ENCODE results near the gene STARD4.
A peak's percentile ranks its signal among the peaks of the same experiment; 100 is the strongest.

Gene STARD4

GRCh38 chr5:111512375-111513130, at the start of gene STARD4:
STARD4 (minus strand) TSS chr5:111512535; CDS start chr5:111507433, 5,102 bp downstream.
- DNase-seq = peak; percentile 94

DNA sequence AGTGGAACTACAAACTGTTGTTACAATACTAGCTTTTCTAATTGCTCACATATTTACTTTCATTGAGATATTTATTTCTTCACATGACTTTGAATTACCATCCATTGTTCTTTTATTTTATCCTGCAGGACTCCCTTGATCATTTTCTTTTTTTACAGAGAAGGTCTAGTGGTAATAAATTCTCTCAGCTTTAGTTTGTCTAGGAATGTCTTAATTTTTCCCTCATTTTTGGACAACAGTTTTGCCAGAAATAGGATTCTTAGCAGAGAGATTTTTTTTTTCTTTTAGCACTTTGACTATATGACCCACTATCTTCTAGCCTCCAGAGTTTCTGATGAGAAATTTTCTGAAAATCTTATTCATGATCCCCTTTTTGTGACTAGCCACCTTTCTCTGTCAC, 47.3 kb upstream of the STARD4 start:
- no peak for DNase-seq

DNA sequence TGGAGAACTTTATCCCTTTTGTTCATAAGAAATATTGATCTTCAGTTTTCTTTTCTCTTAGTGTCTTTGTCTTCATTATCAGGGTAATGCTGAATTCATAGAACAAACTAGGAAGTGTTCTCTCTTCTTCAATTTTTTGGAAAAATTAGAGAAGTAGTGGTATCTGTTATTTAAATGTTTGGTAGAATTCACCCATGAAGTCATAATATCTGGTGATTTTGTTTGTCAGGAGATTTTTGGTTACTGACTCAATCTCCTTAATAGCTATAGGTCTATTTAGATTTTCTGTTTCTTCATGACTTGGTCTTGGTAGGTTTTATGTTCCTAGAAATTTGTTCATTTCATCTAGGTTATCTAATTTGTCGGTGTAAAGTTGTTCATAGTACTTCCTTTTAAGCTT, 45.4 kb upstream of the STARD4 start:
- DNase-seq = no peak

GRCh38 chr5:111557111-111557510, 44.8 kb upstream of the STARD4 start:
- DNase-seq = no peak

GRCh38 chr5:111556501-111556900, 44.2 kb upstream of the STARD4 start:
- no peak for DNase-seq

GRCh38 chr5:111555760-111556159, 43.4 kb upstream of the STARD4 start:
- no peak for DNase-seq

- DNase-seq = no peak
Measured at GRCh38 chr5:111553868-111554267, 41.5 kb upstream of the STARD4 start.

- no peak for DNase-seq
Measured at GRCh38 chr5:111552896-111553295, 40.6 kb upstream of the STARD4 start.

DNA sequence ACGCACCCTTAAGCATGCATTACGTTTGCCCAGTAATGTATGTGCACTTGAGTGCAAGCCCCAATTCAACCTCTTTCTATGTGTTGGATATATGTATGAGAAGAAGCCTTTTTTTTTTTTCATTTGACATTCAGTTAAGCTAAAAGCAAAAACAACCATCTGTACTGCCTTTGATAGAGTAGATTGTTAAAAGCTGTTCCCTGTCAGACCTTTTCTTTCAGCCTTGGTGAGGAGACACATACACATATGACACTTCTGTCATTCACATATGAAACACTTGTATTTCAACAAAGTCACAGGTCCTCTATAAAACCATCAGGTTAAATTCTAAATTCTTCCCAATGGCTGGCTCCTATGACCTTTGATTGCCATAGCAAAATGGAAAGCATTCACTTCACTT, 40.2 kb upstream of the STARD4 start:
- no peak for DNase-seq

GRCh38 chr5:111551569-111552275, 39.4 kb upstream of the STARD4 start:
- no peak for DNase-seq

DNA sequence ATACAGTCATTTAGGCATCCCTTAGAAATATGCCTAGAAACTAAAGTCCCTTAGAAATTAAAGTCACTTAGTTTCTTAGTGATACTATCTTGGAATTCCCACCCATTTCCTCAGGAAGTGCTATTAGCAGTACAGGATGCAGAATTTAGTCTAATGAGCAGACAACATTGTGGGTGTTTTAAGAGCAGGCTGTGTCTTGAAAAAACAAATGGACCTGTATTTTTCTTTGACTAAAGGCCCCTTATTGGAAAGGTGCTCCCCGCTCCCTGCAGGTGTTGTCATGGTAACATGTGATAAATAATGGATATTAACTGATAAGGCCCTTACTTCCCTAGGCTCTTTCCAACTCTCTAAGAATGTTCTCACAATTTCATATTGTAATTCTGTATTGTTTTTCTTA, 38.8 kb upstream of the STARD4 start:
- peak; percentile 6 for DNase-seq

- DNase-seq = peak; percentile 69
Measured at GRCh38 chr5:111550282-111551020, 38.1 kb upstream of the STARD4 start.

- peak; percentile 50 for DNase-seq
Measured at GRCh38 chr5:111548992-111549649, 36.8 kb upstream of the STARD4 start.

- peak; percentile 10 for DNase-seq
Measured at GRCh38 chr5:111548348-111548950, 36.1 kb upstream of the STARD4 start.

GRCh38 chr5:111545031-111545430, 32.7 kb upstream of the STARD4 start:
- no peak for DNase-seq

DNA sequence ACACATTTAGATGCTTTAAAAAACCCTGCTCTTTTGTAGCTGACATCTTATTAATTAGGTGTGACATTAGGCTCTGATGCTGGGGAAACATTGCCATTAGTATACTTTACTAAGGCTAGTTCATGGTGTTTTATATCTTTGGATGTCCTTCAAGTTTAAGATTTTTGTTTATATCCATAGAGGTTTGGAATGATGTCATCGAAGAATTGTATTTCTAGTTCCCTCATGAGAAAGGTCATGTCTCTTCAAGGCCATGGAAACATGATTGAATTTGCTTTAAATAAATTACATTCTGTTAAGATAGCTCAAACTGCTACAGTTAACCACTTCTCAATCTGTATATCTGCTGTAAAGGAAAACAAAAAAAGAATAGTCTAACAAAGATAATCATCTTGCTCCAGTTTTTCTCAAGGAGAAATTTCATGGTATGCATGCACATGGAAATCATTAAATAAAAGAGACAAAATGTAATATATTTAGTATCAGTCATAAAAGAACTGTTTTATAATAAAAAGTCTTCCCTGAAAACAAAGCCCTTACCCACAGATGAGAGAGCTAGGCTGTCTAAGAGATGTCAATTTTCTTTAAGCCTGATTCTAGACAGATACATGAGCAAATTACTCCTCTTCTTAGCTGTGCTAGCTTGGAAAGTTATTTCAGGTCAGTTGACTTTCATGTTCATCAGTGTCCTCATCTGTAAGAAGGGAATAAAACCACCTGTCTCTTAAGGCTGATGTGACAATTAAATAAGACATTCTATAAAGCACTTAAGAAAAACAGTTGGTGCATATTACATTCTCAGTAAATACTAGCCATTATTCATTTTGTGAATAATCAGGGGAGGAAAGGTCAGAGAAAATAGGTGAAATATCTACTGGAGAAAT, 25.0 kb upstream of the STARD4 start:
- DNase-seq = no peak

- DNase-seq = no peak
Measured at GRCh38 chr5:111535879-111536549, 23.7 kb upstream of the STARD4 start.

DNA sequence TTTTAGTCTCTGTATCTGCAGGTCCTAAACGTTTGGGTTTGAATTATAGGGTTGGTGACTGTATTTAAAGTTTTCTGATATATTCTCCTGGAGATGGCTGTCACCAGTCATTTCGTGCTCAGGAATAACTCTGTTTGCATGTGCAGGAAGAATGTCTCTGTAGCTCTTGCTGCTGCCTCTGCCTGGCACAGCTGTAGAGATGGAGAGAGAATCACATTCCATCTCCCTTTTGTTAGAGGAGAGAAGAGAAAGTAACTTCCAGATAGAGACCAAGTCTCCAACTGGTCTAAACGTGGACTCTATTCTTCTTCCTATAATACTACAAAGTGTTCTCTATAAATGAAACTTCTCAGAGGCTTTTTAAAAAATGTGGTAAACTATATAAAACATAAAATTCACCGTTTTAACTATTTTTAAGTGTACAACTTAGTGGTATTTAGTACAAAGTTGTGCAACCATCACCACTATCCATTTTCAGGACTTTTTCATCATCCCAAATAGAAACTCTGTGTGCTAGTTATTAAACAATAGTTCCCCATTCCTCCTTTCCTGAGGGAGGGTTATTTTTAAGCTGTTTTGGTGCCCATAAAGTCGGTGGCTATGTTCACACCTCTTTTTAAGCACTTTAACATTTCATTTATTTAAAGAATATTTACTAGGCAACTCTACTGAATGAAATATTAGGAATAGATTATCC, 20.7 kb upstream of the STARD4 start:
- DNase-seq = no peak

- DNase-seq = no peak
Measured at GRCh38 chr5:111530298-111530740, 18.0 kb upstream of the STARD4 start.

- DNase-seq = no peak
Measured at GRCh38 chr5:111528056-111528455, 15.7 kb upstream of the STARD4 start.
